ENCODE data around the gene GNAS. TPM values are rescaled to one million over a fixed set of nuclear protein-coding genes. Genes with fewer than 3 reads are reported as not detected.

The GNAS gene
- total and polyA plus RNA-seq, 7 donors: 700 to 1,905 (median 1,386) TPM

DNA sequence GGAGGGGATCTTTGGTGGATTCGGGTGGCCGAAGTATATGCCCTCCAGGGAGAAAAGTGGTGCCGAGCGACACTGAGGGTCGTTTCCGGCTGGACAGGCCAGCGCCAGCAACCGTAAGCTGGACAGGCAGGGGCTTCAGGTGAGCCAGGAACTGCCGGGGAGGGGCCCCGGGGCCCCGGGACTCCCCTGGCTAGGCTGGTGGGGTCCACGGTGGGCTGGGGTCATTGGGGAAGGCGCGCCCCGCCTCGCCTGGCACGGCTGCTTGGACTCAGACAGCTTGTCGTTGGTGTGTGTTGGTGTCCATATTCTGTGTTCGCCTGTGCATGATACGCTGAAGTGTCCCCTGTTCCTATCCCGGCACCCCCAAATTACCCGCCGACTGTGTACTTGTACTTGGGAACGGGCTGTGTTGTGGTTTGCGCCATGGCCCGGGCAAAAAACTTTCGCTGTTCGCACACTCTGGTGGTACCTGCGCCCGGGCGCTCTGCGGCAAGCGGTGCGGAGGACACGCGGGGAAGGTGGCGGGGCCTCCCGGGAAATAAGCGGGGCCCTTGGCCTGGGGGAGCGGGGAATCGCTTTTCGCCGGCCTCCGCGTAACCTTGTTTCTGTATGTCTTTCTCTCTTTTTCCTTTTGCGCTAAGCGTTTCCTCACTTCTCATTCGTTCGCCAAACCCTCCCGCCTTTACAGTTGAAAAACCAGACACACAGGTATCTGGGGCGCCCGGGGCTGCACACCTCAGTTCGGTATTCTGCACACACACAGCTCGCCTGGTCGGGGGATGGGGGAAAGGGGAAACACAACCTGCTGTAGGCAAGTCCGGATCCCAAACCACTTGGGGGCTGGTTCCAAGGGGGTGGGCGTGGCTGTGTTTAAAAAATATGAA, 3.2 kb downstream of the GNAS start:
- intact Hi-C loops (cut with DNase I): loop anchor here in 1 of 2 donors (10.0 kb wide), 1 partner anchor 371 kb away; no protein-coding TSS in a partner anchor

GRCh38 chr20:58863044-58863790, 10.7 kb downstream of the GNAS start:
- DNase-seq (no peak), ATAC-seq (no peak)
- H3K27ac ChIP-seq: no peak overlapping the region
- no peak overlapping the region for H3K4me3 ChIP-seq
- 87 to 90% (median 88%) methylated on average over 7 of the region's 7 CpGs for WGBS, 3 donors
- TF ChIP-seq, protein P1, sequence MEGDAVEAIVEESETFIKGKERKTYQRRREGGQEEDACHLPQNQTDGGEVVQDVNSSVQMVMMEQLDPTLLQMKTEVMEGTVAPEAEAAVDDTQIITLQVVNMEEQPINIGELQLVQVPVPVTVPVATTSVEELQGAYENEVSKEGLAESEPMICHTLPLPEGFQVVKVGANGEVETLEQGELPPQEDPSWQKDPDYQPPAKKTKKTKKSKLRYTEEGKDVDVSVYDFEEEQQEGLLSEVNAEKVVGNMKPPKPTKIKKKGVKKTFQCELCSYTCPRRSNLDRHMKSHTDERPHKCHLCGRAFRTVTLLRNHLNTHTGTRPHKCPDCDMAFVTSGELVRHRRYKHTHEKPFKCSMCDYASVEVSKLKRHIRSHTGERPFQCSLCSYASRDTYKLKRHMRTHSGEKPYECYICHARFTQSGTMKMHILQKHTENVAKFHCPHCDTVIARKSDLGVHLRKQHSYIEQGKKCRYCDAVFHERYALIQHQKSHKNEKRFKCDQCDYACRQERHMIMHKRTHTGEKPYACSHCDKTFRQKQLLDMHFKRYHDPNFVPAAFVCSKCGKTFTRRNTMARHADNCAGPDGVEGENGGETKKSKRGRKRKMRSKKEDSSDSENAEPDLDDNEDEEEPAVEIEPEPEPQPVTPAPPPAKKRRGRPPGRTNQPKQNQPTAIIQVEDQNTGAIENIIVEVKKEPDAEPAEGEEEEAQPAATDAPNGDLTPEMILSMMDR (IDR thresholded peaks at IDR 0.05): no peak
- H3K36me3 ChIP-seq (ENCODE audit: insufficient read depth in 1 of 2, low read depth in 1 of 2): no peaks in the 10 kb centered on the region
- intact Hi-C loops (cut with DNase I): loop anchor here in 1 of 2 donors (10.0 kb wide), 1 partner anchor 542 kb away; no protein-coding TSS in a partner anchor
- no peaks in the 10 kb centered on the region for H3K27me3 ChIP-seq (ENCODE audit: insufficient read depth in 3 of 3, low read length in 2 of 3)
- no peaks in the 10 kb centered on the region for H3K9me3 ChIP-seq
- H3K4me1 ChIP-seq: peaks cover 3% of the 10 kb centered on the region

More for the DNA sequence above, 3.2 kb downstream of the GNAS start:
- TF ChIP-seq, protein P1 (IDR thresholded peaks at IDR 0.05): no peak
- Histone ChIP-seq H3K27ac (no peak overlapping the region), H3K36me3 (ENCODE audit: insufficient read depth in 1 of 2, low read depth in 1 of 2) (no peaks in the 10 kb centered on the region), H3K4me1 (peaks cover 3% of the 10 kb centered on the region), H3K27me3 (ENCODE audit: insufficient read depth in 3 of 3, low read length in 2 of 3) (peaks cover 0 to 41% (median 13%) of the 10 kb centered on the region in 3 donors), H3K9me3 (no peaks in the 10 kb centered on the region), H3K4me3 (peak overlapping the region; percentile 57)
- ATAC-seq (no peak), DNase-seq (no peak)
- WGBS, 3 donors: 54 to 60% (median 55%) methylated on average over 55 to 57 of the region's 57 CpGs

- WGBS, 3 donors: 56 to 60% (median 60%) methylated on average over 2 of the region's 2 CpGs
- H3K27me3 ChIP-seq (ENCODE audit: insufficient read depth in 3 of 3, low read length in 2 of 3): no peaks in the 10 kb centered on the region
- DNase-seq (no peak), ATAC-seq (no peak)
- intact Hi-C loops (cut with DNase I): loop anchor here in 1 of 2 donors (10.0 kb wide), 1 partner anchor 540 kb away; no protein-coding TSS in a partner anchor
- TF ChIP-seq, protein P1 (IDR thresholded peaks at IDR 0.05): no peak
- H3K27ac ChIP-seq: no peak overlapping the region
- H3K4me1 ChIP-seq: peaks cover 3% of the 10 kb centered on the region
- no peaks in the 10 kb centered on the region for H3K9me3 ChIP-seq
- H3K4me3 ChIP-seq: no peak overlapping the region
- no peaks in the 10 kb centered on the region for H3K36me3 ChIP-seq (ENCODE audit: insufficient read depth in 1 of 2, low read depth in 1 of 2)
These were observed 11.8 kb downstream of the GNAS start for GRCh38 chr20:58864346-58864745.

DNA sequence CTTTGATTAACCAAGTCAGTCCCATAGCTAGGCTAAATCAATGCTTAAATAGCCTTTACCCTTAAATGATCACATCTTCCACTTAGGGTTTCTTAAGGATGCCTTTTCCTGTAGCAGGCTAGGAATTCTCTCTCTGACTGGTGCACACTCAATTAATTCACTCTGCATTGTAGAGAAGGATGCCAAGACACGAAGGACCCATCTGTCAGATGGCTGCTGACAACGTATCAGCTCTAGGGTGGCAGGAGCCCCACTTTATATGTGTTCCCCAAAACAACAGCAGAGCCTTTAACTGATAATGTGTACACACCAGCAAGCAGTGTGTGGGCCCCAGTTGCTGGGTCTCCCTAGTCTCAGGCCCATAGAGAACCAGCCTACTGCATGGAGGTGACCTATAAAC, 13.3 kb downstream of the GNAS start:
- H3K27ac ChIP-seq: no peak overlapping the region
- no peak for ATAC-seq
- 87 to 93% (median 92%) methylated on average over 2 of the region's 2 CpGs for WGBS, 3 donors
- no peaks in the 10 kb centered on the region for H3K9me3 ChIP-seq
- DNase-seq: no peak
- H3K36me3 ChIP-seq (ENCODE audit: insufficient read depth in 1 of 2, low read depth in 1 of 2): no peaks in the 10 kb centered on the region
- H3K27me3 ChIP-seq (ENCODE audit: insufficient read depth in 3 of 3, low read length in 2 of 3): no peaks in the 10 kb centered on the region
- intact Hi-C loops (cut with DNase I): loop anchor here (5.0 to 10.0 kb wide), 2 partner anchors 539 to 631 kb away; no protein-coding TSS in a partner anchor
- TF ChIP-seq, protein P1 (IDR thresholded peaks at IDR 0.05): no peak
- H3K4me1 ChIP-seq: no peaks in the 10 kb centered on the region
- H3K4me3 ChIP-seq: no peak overlapping the region

All from psoas muscle (tissue), 8 donors.